Measurements from ENCODE around the gene THAP4.
"Not testable (repeated sequence)": the region's sequence is repeated elsewhere in the genome, so short reads cannot be mapped to it uniquely, and the experiment has no call there.

DNA sequence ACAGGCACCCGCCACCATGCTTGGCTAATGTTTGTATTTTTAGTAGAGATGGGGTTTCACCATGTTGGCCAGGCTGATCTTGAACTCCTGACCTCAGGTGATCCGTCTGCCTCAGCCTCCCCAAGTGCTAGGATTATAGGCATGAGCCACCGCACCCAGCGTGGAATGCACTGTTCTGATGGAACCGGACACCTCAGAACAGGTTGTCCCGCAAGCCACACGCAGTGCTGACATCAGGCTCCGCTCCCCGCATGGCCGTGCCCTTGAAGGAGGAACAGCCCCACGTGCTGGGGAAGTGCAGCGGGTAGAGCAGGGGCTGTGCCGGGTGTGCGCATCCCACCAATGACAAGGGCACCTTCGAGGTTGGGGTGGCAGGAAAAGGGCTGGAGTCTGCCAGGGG is 69.7 kb downstream of the THAP4 start:
- not testable (repeated sequence) for TF ChIP-seq CTCF, POLR2A (IDR thresholded peaks at IDR 0.05)

Measured in body of pancreas (tissue), 4 donors.